Urinary bladder (tissue), 4 donors: Measurements from ENCODE around the gene KRT1. TPM values are rescaled to one million over a fixed set of nuclear protein-coding genes. Genes with fewer than 3 reads are reported as not detected.
"Not testable (repeated sequence)": the region's sequence is repeated elsewhere in the genome, so short reads cannot be mapped to it uniquely, and the experiment has no call there.

Experiments used
- DNase-seq: peaks from one replicate; pipeline ENCODE4 v3.0.0-alpha.2; 2015; ENCODE audit errors: extremely low spot score
- H3K27ac ChIP-seq: one replicate; pipeline ENCODE4 v1.5.1; 2013; ENCODE audit warnings: low read depth, mild to moderate bottlenecking, moderate library complexity
- H3K36me3 ChIP-seq: one replicate; pipeline ENCODE4 v1.6.1; 2013; ENCODE audit warnings: mild to moderate bottlenecking, moderate library complexity; ENCODE audit not compliant: insufficient read depth
- H3K4me1 ChIP-seq: one replicate; pipeline ENCODE4 v1.6.1; 2013; ENCODE audit warnings: mild to moderate bottlenecking, moderate library complexity; ENCODE audit not compliant: insufficient read depth
- H3K4me3 ChIP-seq: one replicate; pipeline ENCODE4 v1.5.1; 2013; ENCODE audit warnings: low read depth, low read length
- WGBS: extraction: QIAGEN DNeasy Blood & Tissue Kit; methylation state at CpG from one replicate; pipeline ENCODE4 v1.1.7; 2013; 5-methylcytosine and 5-hydroxymethylcytosine counted together
- polyA plus RNA-seq: library from polyadenylated mRNA; stranded (reverse); fragments of 200-250 nt; gene quantifications from one replicate; pipeline ENCODE4 v1.2.3, GENCODE V29; 2013
- total RNA-seq: library from RNA; depleted of rRNA; stranded (reverse); fragments of >200 nt; gene quantifications from one replicate; pipeline ENCODE4 v1.2.3, GENCODE V29; 2014
- donor health status: healthy with polysubstance abuse.
- donor health status: healthy.

Gene KRT1
- total RNA-seq (0.42 TPM), polyA plus RNA-seq (not detected)

GRCh38 chr12:52680363-52680762 lies at the start of gene KRT1:
Gene KRT1 (minus strand): TSS chr12:52680407. CDS start chr12:52680348, 59 bp downstream.
- no peak within 1 kb of the TSS for H3K27ac ChIP-seq
- no peaks in the 10 kb centered on the region for H3K4me1 ChIP-seq
- DNase-seq: no peak
- no peaks in the 10 kb centered on the region for H3K36me3 ChIP-seq
- WGBS: 77% methylated on average over 3 of the region's 3 CpGs
- no peak within 1 kb of the TSS for H3K4me3 ChIP-seq

DNA sequence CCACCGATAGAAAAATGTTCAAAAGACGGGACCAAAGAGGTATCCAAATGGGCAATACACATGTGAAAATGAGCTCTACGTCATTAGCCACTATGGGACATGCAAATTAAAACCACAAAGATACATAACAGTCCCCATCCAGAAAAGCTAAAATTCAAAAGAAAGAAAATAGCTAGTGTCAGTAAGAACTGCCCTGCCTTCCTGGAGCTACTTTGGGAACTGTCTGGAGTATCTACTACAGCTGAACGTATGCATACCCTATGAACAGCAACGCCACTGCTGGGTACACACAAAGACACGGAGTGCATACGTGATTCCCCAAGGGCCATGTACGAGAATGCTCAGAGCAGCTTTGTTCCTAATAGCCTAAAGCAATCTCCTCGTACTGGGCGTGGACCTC lies 48.9 kb upstream of the KRT1 start:
- Histone ChIP-seq H3K4me3 (no peak overlapping the region), H3K4me1 (no peaks in the 10 kb centered on the region), H3K36me3 (no peaks in the 10 kb centered on the region), H3K27ac (no peak overlapping the region)
- whole genome bisulfite sequencing: 81% methylated on average over 10 of the region's 10 CpGs
- DNase-seq: no peak

GRCh38 chr12:52728374-52728773 lies 48.2 kb upstream of the KRT1 start:
- 89% methylated on average over 2 of the region's 2 CpGs for WGBS
- no peak overlapping the region for H3K4me3 ChIP-seq

GRCh38 chr12:52727037-52727436 lies 46.8 kb upstream of the KRT1 start:
- no peaks in the 10 kb centered on the region for H3K4me1 ChIP-seq
- no peak overlapping the region for H3K27ac ChIP-seq
- no peak for DNase-seq
- WGBS: 81% methylated on average over 4 of the region's 4 CpGs
- no peak overlapping the region for H3K4me3 ChIP-seq
- H3K36me3 ChIP-seq: no peaks in the 10 kb centered on the region

More at GRCh38 chr12:52728374-52728773, 48.2 kb upstream of the KRT1 start:
- no peak for DNase-seq
- H3K4me1 ChIP-seq: no peaks in the 10 kb centered on the region
- H3K27ac ChIP-seq: no peak overlapping the region
- H3K36me3 ChIP-seq: no peaks in the 10 kb centered on the region

- WGBS: 64% methylated on average over 2 of the region's 2 CpGs
- Histone ChIP-seq H3K36me3 (no peaks in the 10 kb centered on the region), H3K4me1 (no peaks in the 10 kb centered on the region), H3K4me3 (no peak overlapping the region), H3K27ac (no peak overlapping the region)
- no peak for DNase-seq
These were observed 46.2 kb upstream of the KRT1 start for GRCh38 chr12:52726451-52726850.

DNA sequence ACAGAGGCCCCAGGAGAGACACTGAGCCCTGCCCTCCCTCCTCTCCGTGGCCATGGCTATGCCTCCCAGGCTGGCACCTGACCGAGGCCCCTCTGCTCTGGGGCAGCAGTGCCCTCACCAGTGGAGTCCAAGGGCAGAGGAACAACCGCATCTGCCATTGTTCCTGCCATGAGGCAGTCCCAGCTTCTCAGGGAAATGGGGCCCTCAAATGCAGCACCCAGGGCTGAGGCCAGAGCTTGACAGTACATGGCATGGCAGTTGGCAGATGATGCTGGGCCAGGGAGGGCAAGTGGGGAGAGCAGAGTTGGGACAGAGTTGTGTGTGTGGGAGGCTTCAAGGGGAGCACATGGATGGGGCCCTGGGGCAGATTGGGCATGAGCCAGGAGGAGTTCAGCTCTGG lies 44.2 kb upstream of the KRT1 start:
- no peaks in the 10 kb centered on the region for H3K4me1 ChIP-seq
- no peak for DNase-seq
- H3K36me3 ChIP-seq: no peaks in the 10 kb centered on the region
- no peak overlapping the region for H3K27ac ChIP-seq
- H3K4me3 ChIP-seq: no peak overlapping the region
- WGBS: 88% methylated on average over 3 of the region's 3 CpGs

GRCh38 chr12:52722680-52723079 lies 42.5 kb upstream of the KRT1 start:
- 83% methylated on average over 2 of the region's 2 CpGs for WGBS
- no peak for DNase-seq
- no peaks in the 10 kb centered on the region for H3K36me3 ChIP-seq
- no peak overlapping the region for H3K27ac ChIP-seq
- H3K4me3 ChIP-seq: no peak overlapping the region
- H3K4me1 ChIP-seq: no peaks in the 10 kb centered on the region

GRCh38 chr12:52721838-52722470 lies 41.7 kb upstream of the KRT1 start:
- Histone ChIP-seq H3K36me3 (no peaks in the 10 kb centered on the region), H3K27ac (no peak overlapping the region), H3K4me1 (no peaks in the 10 kb centered on the region), H3K4me3 (no peak overlapping the region)
- no peak for DNase-seq
- 65% methylated on average over 3 of the region's 3 CpGs for WGBS

DNA sequence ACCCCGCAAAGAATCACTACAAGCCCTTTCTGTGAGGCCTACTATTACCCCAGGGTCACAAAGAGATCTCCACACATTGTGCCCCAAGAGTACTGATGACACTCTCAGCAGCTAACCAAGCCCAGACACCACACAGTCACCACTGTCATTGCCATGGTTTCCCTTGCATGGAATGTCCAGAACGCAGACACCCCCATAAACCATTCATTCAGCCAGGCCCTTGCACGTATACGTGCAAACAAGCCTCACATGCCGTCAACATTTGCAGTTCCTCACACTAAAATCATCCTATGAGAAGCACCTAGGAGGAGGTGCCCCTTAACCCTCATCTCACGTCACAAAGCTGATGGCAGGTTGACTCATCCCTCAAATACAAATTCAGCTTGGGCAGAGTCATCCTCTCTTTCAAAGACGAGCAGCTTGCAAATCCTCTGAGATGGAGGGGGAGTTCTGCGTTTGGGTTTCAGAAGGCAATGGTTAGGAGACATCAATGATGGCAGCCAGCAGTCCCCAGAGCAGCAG lies 40.2 kb upstream of the KRT1 start:
- Histone ChIP-seq H3K4me1 (no peaks in the 10 kb centered on the region), H3K4me3 (no peak overlapping the region), H3K27ac (no peak overlapping the region), H3K36me3 (no peaks in the 10 kb centered on the region)
- no peak for DNase-seq
- 81% methylated on average over 8 of the region's 8 CpGs for WGBS

DNA sequence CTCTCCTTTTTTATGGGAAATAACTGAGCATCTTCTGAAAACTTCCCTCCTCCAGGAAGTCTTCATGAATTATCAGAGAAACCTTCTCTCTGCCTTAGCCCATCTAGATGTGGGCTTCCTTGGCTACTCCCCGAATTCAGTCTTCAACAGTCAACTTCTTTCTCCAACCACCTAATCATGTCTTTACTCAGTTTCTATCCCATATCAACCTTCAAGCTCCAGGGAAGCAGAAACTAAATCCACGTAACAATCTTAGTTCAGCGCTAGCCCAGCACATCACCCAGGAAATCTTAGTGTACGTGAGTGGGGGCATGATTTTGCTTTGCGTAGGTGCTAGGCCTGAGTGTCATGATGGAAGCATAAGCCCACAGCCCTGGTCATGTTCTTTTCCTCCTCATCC lies 35.9 kb upstream of the KRT1 start:
- WGBS: 96% methylated on average over 5 of the region's 5 CpGs
- H3K4me1 ChIP-seq: no peaks in the 10 kb centered on the region
- H3K27ac ChIP-seq: no peak overlapping the region
- no peaks in the 10 kb centered on the region for H3K36me3 ChIP-seq
- DNase-seq: no peak
- no peak overlapping the region for H3K4me3 ChIP-seq

DNA sequence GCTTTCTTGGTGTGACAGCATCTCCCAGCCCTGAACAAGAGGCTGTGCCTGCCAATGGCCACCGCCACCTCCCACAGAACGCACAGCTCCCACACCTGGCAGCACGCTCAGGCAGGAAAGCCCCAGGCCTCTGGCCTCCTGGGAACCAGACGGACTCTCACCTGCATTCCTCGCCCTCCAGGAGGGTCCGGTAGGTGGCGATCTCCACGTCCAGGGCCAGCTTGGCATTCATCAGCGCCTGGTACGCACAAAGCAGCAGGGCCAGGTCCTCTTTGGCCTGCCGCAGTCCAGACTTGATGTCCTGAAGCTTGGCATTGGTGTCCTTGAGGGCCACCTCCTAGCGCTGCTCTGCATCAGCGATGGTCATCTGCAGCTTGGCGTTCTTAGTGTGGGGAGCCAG lies 35.2 kb upstream of the KRT1 start:
- Histone ChIP-seq H3K4me3 (no peak overlapping the region), H3K27ac (no peak overlapping the region), H3K36me3 (no peaks in the 10 kb centered on the region), H3K4me1 (no peaks in the 10 kb centered on the region)
- 84% methylated on average over 14 of the region's 14 CpGs for WGBS
- DNase-seq: no peak

GRCh38 chr12:52714887-52715281 lies 34.7 kb upstream of the KRT1 start:
- no peaks in the 10 kb centered on the region for H3K4me1 ChIP-seq
- DNase-seq: no peak
- WGBS: 82% methylated on average over 4 of the region's 4 CpGs
- no peak overlapping the region for H3K4me3 ChIP-seq
- H3K27ac ChIP-seq: no peak overlapping the region
- H3K36me3 ChIP-seq: no peaks in the 10 kb centered on the region

DNA sequence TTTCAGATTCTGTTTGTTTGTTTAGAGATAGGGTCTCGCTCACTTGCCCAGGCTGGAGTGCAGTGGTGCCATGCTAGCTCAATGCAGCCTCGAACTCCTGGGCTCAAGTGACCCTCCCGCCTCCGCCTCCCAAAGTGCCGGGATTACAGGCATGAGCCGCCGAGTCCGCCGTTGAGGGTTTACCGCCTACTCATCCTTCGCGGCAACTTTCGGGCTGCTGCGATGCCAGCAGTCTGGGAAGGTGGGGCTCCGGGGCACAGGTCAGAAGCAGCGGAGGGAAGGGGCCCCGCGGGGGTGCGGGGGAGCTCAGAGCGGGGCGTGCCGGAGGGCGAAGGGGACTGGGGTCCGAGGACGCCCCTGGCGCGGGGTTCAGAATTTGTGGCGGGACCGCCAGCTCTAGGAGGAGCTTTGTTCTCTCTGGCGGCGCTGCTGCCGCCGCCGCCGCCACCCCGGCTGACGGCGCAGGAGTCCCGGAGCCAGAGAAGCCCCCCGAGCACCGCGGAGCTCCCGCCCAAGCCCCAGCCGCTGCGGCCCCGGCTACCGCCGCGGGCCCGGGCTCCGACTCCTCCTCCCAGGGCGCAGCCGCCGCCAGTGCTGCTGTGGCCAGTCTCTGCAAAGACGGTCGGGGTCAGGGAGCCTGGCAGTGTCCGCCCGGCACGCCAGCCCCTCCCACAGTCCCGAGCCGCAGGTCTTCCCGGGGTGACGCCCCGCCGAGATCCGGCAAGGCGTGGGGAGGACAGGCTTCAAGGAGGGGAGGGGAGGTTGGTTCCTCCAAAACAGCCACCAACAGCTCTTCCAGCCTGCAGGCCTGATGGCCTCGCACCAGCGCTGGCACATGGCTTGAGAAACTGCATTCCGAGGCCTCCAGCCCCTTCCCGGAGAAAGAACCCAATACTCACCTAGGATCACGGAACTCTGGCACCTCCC lies 34.0 kb upstream of the KRT1 start:
- Histone ChIP-seq H3K4me3 (peak overlapping the region; percentile 4), H3K4me1 (no peaks in the 10 kb centered on the region), H3K36me3 (no peaks in the 10 kb centered on the region), H3K27ac (no peak overlapping the region)
- 7% methylated on average over 72 of the region's 72 CpGs for WGBS
- no peak for DNase-seq

- not testable (repeated sequence) for H3K36me3 ChIP-seq, H3K4me3 ChIP-seq, H3K4me1 ChIP-seq, DNase-seq, H3K27ac ChIP-seq
- WGBS: 82% methylated on average over 6 of the region's 6 CpGs
These were observed 31.9 kb upstream of the KRT1 start for GRCh38 chr12:52712122-52712521.
